OCI-LY1 (cell line): ENCODE results near the gene SPO11.

Experiments used
- H2AFZ ChIP-seq: fragments of 200-600 bp; sonication (generic), shearing (Covaris generic); 2 replicates; pipeline ENCODE4 v1.6.0; 2014; ENCODE audit warnings: antibody characterized with exemption, mild to moderate bottlenecking, low read length
- H3F3A ChIP-seq: fragments of 200-600 bp; sonication (generic), shearing (Covaris generic); 2 replicates; pipeline ENCODE4 v1.6.0; 2014; ENCODE audit warnings: mild to moderate bottlenecking, antibody characterized with exemption, low read length, moderate library complexity; ENCODE audit not compliant: insufficient read depth
- H3K27ac ChIP-seq: fragments of 200-600 bp; sonication (generic); 2 replicates; pipeline ENCODE4 v1.5.1; 2014; ENCODE audit warnings: low read length, mixed run types, mild to moderate bottlenecking, low read depth; ENCODE audit not compliant: poor library complexity, severe bottlenecking
- H3K27me3 ChIP-seq: fragments of 200-600 bp; sonication (generic); 2 replicates; pipeline ENCODE4 v1.6.0; 2014; ENCODE audit warnings: antibody characterized with exemption, mild to moderate bottlenecking, low read length, moderate library complexity; ENCODE audit not compliant: insufficient read depth
- H3K36me3 ChIP-seq: fragments of 200-600 bp; sonication (generic); 2 replicates; pipeline ENCODE4 v1.6.1; 2014; ENCODE audit warnings: mild to moderate bottlenecking, antibody characterized with exemption, low read length, moderate library complexity, mixed read lengths; ENCODE audit not compliant: insufficient read depth
- H3K4me1 ChIP-seq: fragments of 200-600 bp; sonication (generic); 2 replicates; pipeline ENCODE4 v1.5.1; 2014; ENCODE audit warnings: mild to moderate bottlenecking, low read length, moderate library complexity; ENCODE audit not compliant: insufficient read depth, severe bottlenecking
- H3K4me2 ChIP-seq: fragments of 200-600 bp; sonication (generic), shearing (Covaris generic); 2 replicates; pipeline ENCODE4 v1.6.1; 2014; ENCODE audit warnings: low read length
- H3K4me3 ChIP-seq: fragments of 200-600 bp; sonication (generic); 2 replicates; pipeline ENCODE4 v1.5.1; 2014; ENCODE audit warnings: low read length, low read depth, mild to moderate bottlenecking, mixed read lengths; ENCODE audit not compliant: poor library complexity, severe bottlenecking
- H3K79me2 ChIP-seq: fragments of 200-600 bp; shearing (Covaris generic); 2 replicates; pipeline ENCODE4 v1.6.1; 2016; ENCODE audit warnings: mixed run types, low read length, mixed read lengths; ENCODE audit not compliant: insufficient read depth
- H3K9ac ChIP-seq: fragments of 200-600 bp; sonication (generic), shearing (Covaris generic); 2 replicates; pipeline ENCODE4 v1.6.1; 2014; ENCODE audit warnings: mild to moderate bottlenecking, low read length, mixed read lengths
- H3K9me2 ChIP-seq: fragments of 200-600 bp; sonication (generic), shearing (Covaris generic); 2 replicates; pipeline ENCODE4 v1.6.1; 2014; ENCODE audit warnings: low read depth, mild to moderate bottlenecking, low read length, mixed read lengths
- H3K9me3 ChIP-seq: fragments of 200-600 bp; shearing (Covaris generic); 2 replicates; pipeline ENCODE4 v1.6.1; 2014; ENCODE audit warnings: low read length, mixed read lengths
- H4K20me1 ChIP-seq: fragments of 200-600 bp; sonication (generic), shearing (Covaris generic); 2 replicates; pipeline ENCODE4 v1.6.0; 2016; ENCODE audit warnings: mild to moderate bottlenecking, low read length; ENCODE audit not compliant: insufficient read depth
- EZH2 ChIP-seq: fragments of 200-600 bp; sonication (generic), shearing (Covaris generic); IDR thresholded peaks from 2 replicates; pipeline ENCODE4 v1.8.0; 2017; ENCODE audit warnings: borderline replicate concordance, mixed run types, mild to moderate bottlenecking, antibody characterized with exemption, low read length, moderate library complexity, mixed read lengths
- TF ChIP-seq, protein P1 (sequence below): fragments of 200-600 bp; sonication (generic), shearing (Covaris generic); IDR thresholded peaks from 2 replicates; pipeline ENCODE4 v1.5.1; 2017; ENCODE audit warnings: mild to moderate bottlenecking, antibody characterized with exemption, low read length, moderate library complexity, mixed read lengths

The SPO11 gene

DNA sequence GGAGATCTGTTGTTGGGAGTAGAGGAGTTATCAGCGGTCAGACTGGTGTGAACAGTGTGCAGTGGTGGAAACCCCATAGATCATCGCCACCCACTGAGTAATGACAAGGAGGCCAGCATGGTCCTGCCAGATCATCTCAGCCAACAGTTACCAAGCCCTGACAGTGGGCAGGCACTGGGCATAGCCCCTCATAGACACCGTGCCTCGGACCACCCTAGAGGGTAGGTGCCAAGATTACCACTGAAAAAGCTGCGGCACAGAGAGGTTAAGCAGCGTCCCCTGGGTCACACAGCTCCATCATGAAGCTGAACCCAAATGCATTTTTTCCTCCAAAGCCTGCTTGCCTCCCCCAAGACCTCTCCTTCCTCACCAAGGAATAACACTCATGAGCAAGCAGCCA, 41.7 kb upstream of the SPO11 start:
- Histone ChIP-seq H3K36me3 (no peaks in the 10 kb centered on the region), H3K9ac (peak overlapping the region; percentile 63), H3K4me1 (peaks cover 100% of the 10 kb centered on the region), H2AFZ (no peak overlapping the region), H4K20me1 (no peaks in the 10 kb centered on the region), H3K9me2 (no peaks in the 10 kb centered on the region), H3K4me3 (peak overlapping the region; percentile 40), H3K27me3 (no peaks in the 10 kb centered on the region), H3K9me3 (no peaks in the 10 kb centered on the region), H3F3A (peaks cover 8% of the 10 kb centered on the region; the same call in 1 of the 2 replicates), H3K27ac (peak overlapping the region; percentile 99), H3K4me2 (peak overlapping the region; percentile 64), H3K79me2 (no peaks in the 10 kb centered on the region)
- TF ChIP-seq EZH2 = no peak
- TF ChIP-seq, protein P1, sequence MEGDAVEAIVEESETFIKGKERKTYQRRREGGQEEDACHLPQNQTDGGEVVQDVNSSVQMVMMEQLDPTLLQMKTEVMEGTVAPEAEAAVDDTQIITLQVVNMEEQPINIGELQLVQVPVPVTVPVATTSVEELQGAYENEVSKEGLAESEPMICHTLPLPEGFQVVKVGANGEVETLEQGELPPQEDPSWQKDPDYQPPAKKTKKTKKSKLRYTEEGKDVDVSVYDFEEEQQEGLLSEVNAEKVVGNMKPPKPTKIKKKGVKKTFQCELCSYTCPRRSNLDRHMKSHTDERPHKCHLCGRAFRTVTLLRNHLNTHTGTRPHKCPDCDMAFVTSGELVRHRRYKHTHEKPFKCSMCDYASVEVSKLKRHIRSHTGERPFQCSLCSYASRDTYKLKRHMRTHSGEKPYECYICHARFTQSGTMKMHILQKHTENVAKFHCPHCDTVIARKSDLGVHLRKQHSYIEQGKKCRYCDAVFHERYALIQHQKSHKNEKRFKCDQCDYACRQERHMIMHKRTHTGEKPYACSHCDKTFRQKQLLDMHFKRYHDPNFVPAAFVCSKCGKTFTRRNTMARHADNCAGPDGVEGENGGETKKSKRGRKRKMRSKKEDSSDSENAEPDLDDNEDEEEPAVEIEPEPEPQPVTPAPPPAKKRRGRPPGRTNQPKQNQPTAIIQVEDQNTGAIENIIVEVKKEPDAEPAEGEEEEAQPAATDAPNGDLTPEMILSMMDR = no peak

- no peaks in the 10 kb centered on the region for H4K20me1 ChIP-seq
- no peaks in the 10 kb centered on the region for H3K27me3 ChIP-seq
Measured at GRCh38 chr20:57288651-57289277, 40.8 kb upstream of the SPO11 start.

DNA sequence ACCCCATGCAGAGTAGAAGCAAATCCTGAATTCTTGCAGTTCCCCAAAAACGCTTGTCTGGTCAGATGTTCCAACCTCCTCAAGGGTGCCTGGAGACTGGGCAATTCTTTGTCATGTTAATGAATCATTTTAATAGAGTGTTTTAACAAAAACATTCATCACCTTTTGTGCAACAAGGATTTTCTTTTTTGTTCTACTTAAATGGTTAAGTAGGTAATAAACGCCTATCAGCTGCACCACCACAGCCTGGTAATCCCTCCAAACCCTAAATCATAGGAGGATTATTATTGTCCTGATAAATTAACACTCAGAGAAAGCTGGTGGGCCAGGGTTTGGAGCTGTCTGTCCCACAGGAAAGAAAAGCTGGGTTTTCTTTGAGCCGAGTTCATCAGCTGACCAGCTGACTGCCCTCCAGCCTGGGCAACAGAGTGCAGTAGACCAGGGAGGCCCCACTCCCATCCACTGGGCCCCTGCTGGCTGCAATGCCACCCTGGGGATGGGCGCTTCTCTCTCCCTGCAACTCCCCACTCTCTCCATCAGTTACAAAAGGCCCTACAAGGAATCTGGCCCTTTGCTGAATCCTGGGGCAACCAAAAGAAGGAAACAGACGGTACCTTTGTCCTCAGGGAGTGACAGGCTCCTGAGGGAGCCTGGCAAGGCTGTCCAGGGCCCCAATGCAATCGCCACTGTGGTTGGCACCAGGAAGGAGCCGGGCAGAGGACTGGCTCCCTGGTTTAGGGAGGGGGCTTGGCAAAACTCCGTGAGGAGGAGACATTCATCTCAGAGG, 40.0 kb upstream of the SPO11 start:
- H2AFZ ChIP-seq = no peak overlapping the region
- H3K9ac ChIP-seq = peak overlapping the region; percentile 63
- H3K4me1 ChIP-seq = peaks cover 100% of the 10 kb centered on the region
- H3K36me3 ChIP-seq = no peaks in the 10 kb centered on the region
- H3K79me2 ChIP-seq = no peaks in the 10 kb centered on the region
- no peaks in the 10 kb centered on the region for H3K9me3 ChIP-seq
- H3K4me2 ChIP-seq = peak overlapping the region; percentile 64
- no peaks in the 10 kb centered on the region for H3K27me3 ChIP-seq
- peak overlapping the region; percentile 40 for H3K4me3 ChIP-seq
- no peaks in the 10 kb centered on the region for H4K20me1 ChIP-seq
- H3K9me2 ChIP-seq = no peaks in the 10 kb centered on the region
- peak overlapping the region; percentile 99 for H3K27ac ChIP-seq
- 0 out of 2 replicates have a peak, but pooled peaks cover 3% of the 10 kb centered on the region for H3F3A ChIP-seq
- TF ChIP-seq EZH2 = no peak
- TF ChIP-seq, protein P1 = no peak

More at GRCh38 chr20:57288651-57289277, 40.8 kb upstream of the SPO11 start:
- Histone ChIP-seq H3K9me2 (no peaks in the 10 kb centered on the region), H3K9ac (peak overlapping the region; percentile 63), H2AFZ (no peak overlapping the region), H3K4me2 (peak overlapping the region; percentile 64), H3K79me2 (no peaks in the 10 kb centered on the region), H3K4me3 (peak overlapping the region; percentile 40), H3K4me1 (peaks cover 100% of the 10 kb centered on the region), H3K9me3 (no peaks in the 10 kb centered on the region), H3F3A (peaks cover 8% of the 10 kb centered on the region; the same call in 1 of the 2 replicates), H3K27ac (peak overlapping the region; percentile 99), H3K36me3 (no peaks in the 10 kb centered on the region)
- TF ChIP-seq, protein P1 = no peak
- no peak for TF ChIP-seq EZH2
